GM23338 (cell line): ENCODE measurements around the gene PRDM2. TPM values are rescaled to one million over a fixed set of nuclear protein-coding genes. Genes with fewer than 3 reads are reported as not detected.

Experiments
- ATAC-seq: fragments of 200-7000 bp; cut with Tn5 transposase; 3 replicates; pipeline ENCODE4 v1.9.1; 2020
- DNase-seq: peaks from one replicate; pipeline ENCODE4 v3.0.0-alpha.2; 2015; ENCODE audit warnings: low spot score
- H2AFZ ChIP-seq: fragments of 200-600 bp; sonication (generic); 2 replicates; pipeline ENCODE4 v1.8.0; 2016; ENCODE audit warnings: antibody characterized with exemption, mild to moderate bottlenecking, moderate library complexity
- H3F3A ChIP-seq: fragments of 200-600 bp; sonication (generic); replicated peaks from 2 replicates; pipeline ENCODE4 v1.8.0; 2017; ENCODE audit warnings: antibody characterized with exemption, mixed run types, low read depth
- H3K27ac ChIP-seq: fragments of 200-600 bp; sonication (generic); 2 replicates; pipeline ENCODE4 v1.6.1; 2016; ENCODE audit warnings: low read depth
- H3K27me3 ChIP-seq: fragments of 200-600 bp; sonication (generic); 2 replicates; pipeline ENCODE4 v1.8.0; 2016; ENCODE audit warnings: mild to moderate bottlenecking, mixed run types, moderate library complexity; ENCODE audit not compliant: insufficient read depth
- H3K36me3 ChIP-seq: fragments of 200-600 bp; sonication (generic); 2 replicates; pipeline ENCODE4 v1.8.0; 2016; ENCODE audit warnings: mild to moderate bottlenecking; ENCODE audit not compliant: insufficient read depth
- H3K4me1 ChIP-seq: fragments of 200-600 bp; sonication (generic); 2 replicates; pipeline ENCODE4 v1.8.0; 2016; ENCODE audit warnings: mild to moderate bottlenecking, moderate library complexity; ENCODE audit not compliant: insufficient read depth
- H3K4me2 ChIP-seq: fragments of 200-600 bp; sonication (generic); 2 replicates; pipeline ENCODE4 v1.7.1; 2017; ENCODE audit warnings: mixed run types
- H3K4me3 ChIP-seq: fragments of 200-600 bp; sonication (generic); 2 replicates; pipeline ENCODE4 v1.6.1; 2016; ENCODE audit warnings: mixed run types
- H3K79me2 ChIP-seq: fragments of 200-600 bp; sonication (generic); replicated peaks from 2 replicates; pipeline ENCODE4 v1.8.0; 2017; ENCODE audit warnings: mild to moderate bottlenecking; ENCODE audit not compliant: insufficient read depth
- H3K9me2 ChIP-seq: fragments of 200-600 bp; sonication (generic); 2 replicates; pipeline ENCODE4 v1.8.0; 2017; ENCODE audit not compliant: insufficient read depth
- H4K20me1 ChIP-seq: fragments of 200-600 bp; sonication (generic); replicated peaks from 2 replicates; pipeline ENCODE4 v1.8.0; 2017; ENCODE audit warnings: mild to moderate bottlenecking; ENCODE audit not compliant: insufficient read depth
- H3K27ac Mint-ChIP-seq: 2 replicates; pipeline ENCODE4 v1.8.0; 2020; ENCODE audit warnings: inconsistent platforms, mild to moderate bottlenecking, moderate library complexity, mixed read lengths
- H3K27me3 Mint-ChIP-seq: 3 replicates; pipeline ENCODE4 v1.8.0; 2022; ENCODE audit warnings: low read depth, mild to moderate bottlenecking, moderate library complexity, mixed read lengths, inconsistent platforms; ENCODE audit not compliant: insufficient read depth, poor library complexity
- H3K36me3 Mint-ChIP-seq: 3 replicates; pipeline ENCODE4 v1.8.0; 2021; ENCODE audit warnings: low read depth, mild to moderate bottlenecking, inconsistent platforms, moderate library complexity, mixed read lengths
- H3K4me1 Mint-ChIP-seq: 3 replicates; pipeline ENCODE4 v1.8.0; 2020; ENCODE audit warnings: mild to moderate bottlenecking, inconsistent platforms, mixed read lengths
- H3K4me3 Mint-ChIP-seq: 3 replicates; pipeline ENCODE4 v1.8.0; 2021; ENCODE audit warnings: moderate library complexity, mild to moderate bottlenecking, inconsistent platforms, mixed read lengths
- H3K9me3 Mint-ChIP-seq: 3 replicates; pipeline ENCODE4 v1.8.0; 2020; ENCODE audit warnings: moderate library complexity, mild to moderate bottlenecking, inconsistent platforms, mixed read lengths
- CREB1 ChIP-seq: fragments of 250-450 bp; sonication (Bioruptor Pico); IDR thresholded peaks from 2 replicates; pipeline ENCODE4 v1.5.0; 2020; ENCODE audit warnings: low read depth, mild to moderate bottlenecking, moderate library complexity
- CTCF ChIP-seq, 2 experiments: fragments of 200-600 bp in 1 of 2; sonication (generic) in 1 of 2; conservative IDR thresholded peaks; 2 replicates each; pipeline versions ENCODE4 v1.5.1 to v1.6.1; 2016 to 2017; ENCODE audit warnings: antibody characterized with exemption in 2 of 2, low read depth in 2 of 2, mild to moderate bottlenecking in 2 of 2, moderate library complexity in 1 of 2
- EZH2 ChIP-seq: fragments of 200-600 bp; sonication (generic); IDR thresholded peaks from one replicate; pipeline ENCODE4 v1.8.0; 2017; ENCODE audit warnings: antibody characterized with exemption, mild to moderate bottlenecking, low read depth; ENCODE audit not compliant: unreplicated experiment
- EZH2phosphoT487 ChIP-seq: fragments of 200-600 bp; sonication (generic); IDR thresholded peaks from one replicate; pipeline ENCODE4 v1.8.1; 2018; ENCODE audit warnings: antibody characterized with exemption; ENCODE audit not compliant: unreplicated experiment
- JUNB ChIP-seq: IDR thresholded peaks from one replicate; pipeline ENCODE4 v1.6.1; 2016; ENCODE audit warnings: antibody characterized with exemption; ENCODE audit not compliant: unreplicated experiment
- NANOG ChIP-seq: IDR thresholded peaks from 2 replicates; pipeline ENCODE4 v1.6.1; 2016; ENCODE audit warnings: antibody characterized with exemption, borderline replicate concordance
- POLR2AphosphoS5 ChIP-seq: IDR thresholded peaks from 2 replicates; pipeline ENCODE4 v1.6.1; 2016; ENCODE audit warnings: antibody characterized with exemption, low read depth
- REST ChIP-seq: IDR thresholded peaks from one replicate; pipeline ENCODE4 v1.6.1; 2018; ENCODE audit warnings: antibody characterized with exemption; ENCODE audit not compliant: unreplicated experiment
- STAT1 ChIP-seq: IDR thresholded peaks from one replicate; pipeline ENCODE4 v1.6.1; 2016; ENCODE audit warnings: antibody characterized with exemption; ENCODE audit not compliant: unreplicated experiment
- ZNF114 ChIP-seq: fragments of 250-450 bp; sonication (Bioruptor Pico); IDR thresholded peaks from 2 replicates; pipeline ENCODE4 v1.5.0; 2020; ENCODE audit warnings: mild to moderate bottlenecking, moderate library complexity
- ZNF331 ChIP-seq: fragments of 250-450 bp; sonication (Bioruptor Pico); IDR thresholded peaks from 2 replicates; pipeline ENCODE4 v1.5.0; 2020; ENCODE audit warnings: low read depth, mild to moderate bottlenecking, moderate library complexity
- polyA plus RNA-seq: library from polyadenylated mRNA; unstranded; fragments of >200 nt; fragmentation: Nextera tagmentation; extraction: Ambion mirVana; gene quantifications from 2 replicates; pipeline ENCODE4 v1.2.1, GENCODE V29; 2016
- total RNA-seq: library from RNA; depleted of rRNA; stranded (reverse); fragments of >200 nt; shearing (Covaris generic); gene quantifications from 2 replicates; pipeline ENCODE4 v1.2.3, GENCODE V29; 2014
- TF ChIP-seq, protein P1 (sequence below): IDR thresholded peaks from 2 replicates; pipeline ENCODE4 v1.6.1; 2016; ENCODE audit warnings: antibody characterized with exemption

PRDM2 gene
- total and polyA plus RNA-seq, 2 experiments from 2014 or later: 11.6 to 28.3 TPM

DNA sequence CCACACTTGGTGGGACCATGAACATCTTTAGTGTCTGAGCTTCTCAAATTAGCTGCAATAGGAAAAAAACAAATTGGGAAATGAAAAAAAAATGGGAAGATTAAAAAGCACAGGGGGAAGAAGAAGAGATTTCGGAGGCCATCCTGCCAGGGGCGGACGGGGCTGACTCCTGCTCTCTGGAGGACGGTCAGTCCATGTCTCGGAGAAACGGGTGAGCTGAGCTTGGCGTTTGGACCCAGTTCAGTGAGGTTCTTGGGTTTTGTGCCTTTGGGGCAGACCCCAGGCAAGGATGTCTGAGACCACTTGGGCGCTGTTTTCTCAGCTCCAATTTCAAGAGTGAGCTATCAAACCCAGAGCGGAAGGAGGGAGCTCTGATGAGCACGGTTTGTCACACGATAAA lies 123.9 kb downstream of the PRDM2 start (continued):
- TF ChIP-seq CTCF (conservative IDR thresholded peaks at IDR 0.05; ENCODE audit: low read depth in 2 of 2) (no peak), ZNF114 (no peak), REST (no peak), ZNF331 (CRISPR knock-in tag) (no peak), EZH2phosphoT487 (no peak), POLR2AphosphoS5 (no peak), NANOG (no peak), JUNB (no peak), STAT1 (no peak), CREB1 (no peak)
- TF ChIP-seq, protein P1, sequence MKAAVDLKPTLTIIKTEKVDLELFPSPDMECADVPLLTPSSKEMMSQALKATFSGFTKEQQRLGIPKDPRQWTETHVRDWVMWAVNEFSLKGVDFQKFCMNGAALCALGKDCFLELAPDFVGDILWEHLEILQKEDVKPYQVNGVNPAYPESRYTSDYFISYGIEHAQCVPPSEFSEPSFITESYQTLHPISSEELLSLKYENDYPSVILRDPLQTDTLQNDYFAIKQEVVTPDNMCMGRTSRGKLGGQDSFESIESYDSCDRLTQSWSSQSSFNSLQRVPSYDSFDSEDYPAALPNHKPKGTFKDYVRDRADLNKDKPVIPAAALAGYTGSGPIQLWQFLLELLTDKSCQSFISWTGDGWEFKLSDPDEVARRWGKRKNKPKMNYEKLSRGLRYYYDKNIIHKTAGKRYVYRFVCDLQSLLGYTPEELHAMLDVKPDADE: no peak

DNA sequence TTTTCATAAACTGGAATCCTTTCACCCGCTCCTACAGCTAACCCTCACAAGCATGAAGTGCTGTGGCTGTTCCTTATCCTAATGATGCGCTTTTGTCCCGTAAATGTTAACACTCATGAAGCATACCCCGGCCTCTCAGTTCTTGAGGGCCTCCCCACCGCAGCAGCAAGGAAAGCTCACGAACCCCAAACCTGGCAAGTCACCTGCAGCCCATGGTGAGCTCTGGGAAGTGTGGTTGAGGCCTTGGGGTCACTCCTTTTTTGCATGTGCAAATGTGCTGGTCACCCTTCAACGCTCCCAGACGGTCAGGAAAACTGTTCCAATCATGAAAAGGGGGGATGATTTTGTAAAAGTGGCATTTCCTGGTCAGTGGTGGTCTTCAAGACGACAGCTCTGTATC lies 124.6 kb downstream of the PRDM2 start:
- no peak overlapping the region for H3K4me2 ChIP-seq
- H3K36me3 ChIP-seq: no peaks in the 10 kb centered on the region
- no peaks in the 10 kb centered on the region; the same call in 2 of the 3 replicates for H3K9me3 Mint-ChIP-seq
- no peaks in the 10 kb centered on the region for H3K4me1 ChIP-seq
- no peaks in the 10 kb centered on the region; the same call in 2 of the 3 replicates for H3K36me3 Mint-ChIP-seq
- no peak overlapping the region for H3K27ac ChIP-seq
- H3K4me3 Mint-ChIP-seq: no peak overlapping the region
- DNase-seq: no peak
- H3K27me3 ChIP-seq: no peaks in the 10 kb centered on the region
- H3K9me2 ChIP-seq: no peaks in the 10 kb centered on the region
- H3F3A ChIP-seq: no peaks in the 10 kb centered on the region
- H3K79me2 ChIP-seq: no peaks in the 10 kb centered on the region
- no peak overlapping the region for H3K27ac Mint-ChIP-seq
- H3K4me3 ChIP-seq: no peak overlapping the region
- no peaks in the 10 kb centered on the region for H4K20me1 ChIP-seq
- H2AFZ ChIP-seq: no peak overlapping the region
- peaks cover 2% of the 10 kb centered on the region; the same call in 1 of the 3 replicates for H3K4me1 Mint-ChIP-seq
- ATAC-seq: no peak
- peaks cover 11% of the 10 kb centered on the region for H3K27me3 Mint-ChIP-seq
- no peak for TF ChIP-seq EZH2
- TF ChIP-seq JUNB: no peak
- TF ChIP-seq CTCF (conservative IDR thresholded peaks at IDR 0.05; ENCODE audit: low read depth in 2 of 2): no peak
- TF ChIP-seq EZH2phosphoT487: no peak
